CD4-positive, alpha-beta T cell treated with Interleukin-2 at 100 ng/mL for 4 hours (primary cell): ENCODE results near the gene DCUN1D3.
"Not testable (repeated sequence)": the region's sequence is repeated elsewhere in the genome, so short reads cannot be mapped to it uniquely, and the experiment has no call there.

ENCODE experiments used
- DNase-seq: peaks from one replicate; pipeline ENCODE4 v3.0.0-alpha.2; 2020; ENCODE audit warnings: low spot score

The DCUN1D3 gene

DNA sequence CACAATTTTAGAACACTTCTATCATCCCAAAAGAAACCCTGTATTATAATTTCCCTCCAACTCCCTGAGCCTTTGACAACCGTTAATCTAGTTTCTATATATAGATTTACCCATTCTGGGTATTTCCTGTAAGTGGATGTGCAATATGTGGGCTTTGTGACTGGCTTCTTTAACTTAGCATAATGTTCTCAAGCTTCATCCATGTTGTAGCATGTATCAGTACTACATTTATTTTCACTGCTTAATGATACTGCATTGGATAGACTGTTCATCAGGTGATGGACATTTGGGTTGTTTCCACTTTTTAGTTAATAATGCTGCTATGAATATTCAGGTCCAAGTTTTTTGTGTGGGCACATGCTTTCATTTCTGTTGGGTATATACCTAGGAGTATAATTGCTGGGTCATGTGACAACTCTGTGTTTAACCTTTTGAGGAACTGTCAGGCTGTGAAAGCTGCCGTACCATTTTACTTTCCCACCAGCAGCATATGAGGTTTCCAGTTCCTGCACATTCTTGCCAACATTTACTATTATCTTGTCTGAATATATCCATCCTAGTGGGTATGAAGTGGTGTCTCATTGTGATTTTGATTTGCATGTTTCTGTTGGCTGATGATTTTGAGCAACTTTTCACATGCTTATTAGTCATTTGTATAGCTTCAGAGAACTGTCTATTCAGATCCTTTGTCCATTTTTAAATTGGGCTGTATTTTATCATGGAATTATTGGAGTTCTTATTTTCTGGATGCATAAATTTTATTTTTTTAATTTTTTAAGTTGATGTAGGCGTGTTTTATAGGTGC is 77.4 kb downstream of the DCUN1D3 start:
- no peak for DNase-seq

- no peak for DNase-seq
Measured at GRCh38 chr16:20821682-20822081, 78.5 kb downstream of the DCUN1D3 start.

GRCh38 chr16:20818929-20819585 is 81.1 kb downstream of the DCUN1D3 start:
- DNase-seq, result no peak

DNA sequence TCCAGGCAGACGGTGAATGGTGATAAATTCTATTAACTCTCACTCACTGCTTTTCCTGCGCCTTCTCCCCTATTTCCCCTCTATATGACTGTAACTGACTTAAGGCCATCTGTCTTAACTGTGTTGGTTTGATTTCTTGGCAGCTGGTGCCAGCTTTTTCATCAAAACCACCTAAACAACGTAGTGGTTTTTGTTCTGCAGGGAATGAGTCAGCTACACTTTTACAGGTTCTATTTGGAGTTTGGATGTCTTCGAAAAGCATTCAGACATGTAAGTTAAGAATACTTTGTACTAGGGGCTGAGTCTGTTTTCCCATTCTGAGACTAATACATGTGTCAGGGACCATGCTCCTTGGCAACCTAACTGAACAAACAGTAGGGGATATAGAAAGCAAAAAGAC is 85.4 kb downstream of the DCUN1D3 start:
- DNase-seq, result no peak

DNA sequence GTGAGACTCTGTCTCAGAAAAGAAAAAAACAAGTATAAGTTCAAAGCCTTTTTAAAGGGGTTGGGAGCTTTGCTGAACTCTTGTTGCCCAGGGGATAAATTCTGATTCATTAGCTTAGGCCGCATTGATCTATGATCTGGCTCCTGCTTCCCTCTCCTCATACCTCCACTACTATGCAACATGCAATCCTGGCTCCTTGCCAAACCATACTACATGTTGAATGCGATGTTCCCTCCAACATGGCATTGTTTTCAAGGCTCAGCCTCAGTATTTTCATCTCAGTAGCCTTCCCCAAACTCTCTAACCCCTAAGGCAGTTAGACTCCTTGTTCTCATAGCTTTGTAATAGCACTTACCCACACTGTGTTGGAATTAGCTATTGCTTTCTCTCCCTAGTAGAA is 87.6 kb downstream of the DCUN1D3 start:
- no peak for DNase-seq

- no peak for DNase-seq
Measured at GRCh38 chr16:20811889-20812439, 88.2 kb downstream of the DCUN1D3 start.

DNA sequence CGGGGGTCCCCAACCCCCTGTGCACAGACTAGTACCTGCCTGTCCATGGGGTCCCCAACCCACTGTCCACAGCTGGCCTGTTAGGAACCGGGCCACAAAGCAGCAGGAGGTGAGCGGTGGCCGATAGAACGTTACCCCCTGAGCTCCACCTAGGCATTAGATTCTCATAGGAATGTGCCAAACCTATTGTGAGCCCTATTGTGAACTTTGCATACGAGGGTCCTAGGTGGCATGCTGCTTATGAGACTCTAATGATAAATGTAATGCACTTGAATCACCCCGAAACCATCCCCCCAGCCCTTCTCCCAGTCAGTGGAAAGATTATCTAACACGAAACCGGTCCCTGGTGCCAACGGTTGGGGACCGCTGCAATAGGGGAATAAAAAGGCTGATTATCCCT is 92.3 kb downstream of the DCUN1D3 start:
- DNase-seq, result no peak

GRCh38 chr16:20806168-20807050 is 93.7 kb downstream of the DCUN1D3 start, which contains the start of the genes ERI2 and REXO5:
TSS of gene ERI2 (minus strand) at chr16:20806472. CDS start at chr16:20806430, 42 bp downstream.
TSS of gene REXO5 (plus strand) at chr16:20806527. CDS start at chr16:20806954, 427 bp downstream.
- DNase-seq, result peak; percentile 75

DNA sequence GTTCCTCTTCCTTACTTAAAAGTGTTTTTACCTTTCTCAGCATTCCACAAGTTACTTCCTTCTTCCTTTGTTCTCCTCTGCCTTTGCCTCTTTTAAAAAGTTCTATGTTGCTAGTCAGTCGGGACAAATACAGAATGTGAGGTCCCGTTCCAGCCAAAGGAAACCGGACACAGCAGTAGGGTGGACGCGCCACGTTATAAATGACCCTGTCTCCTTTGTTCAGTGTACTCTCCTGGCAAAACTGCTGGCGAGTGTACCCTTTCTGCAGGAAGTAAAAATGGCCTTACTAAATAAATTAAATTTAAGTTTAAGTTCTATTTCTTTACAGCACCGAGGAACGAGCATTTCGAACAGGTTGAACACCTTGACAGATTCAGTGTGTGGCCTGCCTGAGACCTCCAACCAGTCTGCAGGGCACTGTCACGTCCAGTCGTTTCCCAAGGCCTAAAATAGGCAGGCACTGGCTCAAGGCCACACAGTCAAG is 94.4 kb downstream of the DCUN1D3 start:
- not testable (repeated sequence) for DNase-seq
